ENCODE measurements around the gene GNLY.

GNLY gene

DNA sequence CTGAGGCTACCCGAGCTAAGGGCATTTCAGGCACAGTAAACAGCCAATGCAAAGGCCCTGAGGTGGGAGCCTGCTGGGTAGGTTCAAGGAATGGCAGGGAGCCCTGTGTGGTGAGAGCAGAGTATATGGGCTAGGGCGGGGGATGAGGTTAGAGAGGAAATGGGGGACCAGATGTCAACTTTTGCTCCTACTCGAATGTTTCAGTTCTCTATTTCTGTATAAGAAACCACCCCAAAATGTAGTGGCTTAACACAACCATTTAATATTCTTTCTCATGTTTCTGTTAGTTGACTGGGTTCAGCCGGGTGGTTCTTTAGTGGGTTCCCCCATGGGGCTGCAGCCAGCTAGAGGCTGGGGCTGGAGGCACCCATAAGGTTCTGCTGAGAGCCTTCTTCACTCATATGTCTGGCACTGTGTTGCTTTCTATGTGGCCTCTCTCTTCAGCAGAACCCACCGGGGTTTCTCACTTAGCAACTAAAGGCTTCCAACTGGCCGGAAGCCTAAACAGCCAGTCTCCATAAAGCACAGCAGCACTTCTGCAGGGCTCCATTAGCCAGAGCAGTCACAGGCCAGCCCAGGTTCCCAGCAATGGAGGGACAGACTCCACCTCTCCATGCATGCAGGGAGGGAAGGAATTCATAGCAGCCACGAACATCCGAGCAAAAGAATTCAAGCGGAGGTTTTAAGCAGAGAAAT is 54.0 kb downstream of the GNLY start:
- no peak for DNase-seq
